Lower leg skin (tissue), 3 donors: ENCODE measurements around the gene SPINT4.
"Not testable (repeated sequence)": the region's sequence is repeated elsewhere in the genome, so short reads cannot be mapped to it uniquely, and the experiment has no call there.

Source experiments
- POLR2A ChIP-seq, 2 donors: fragments of 450-650 bp; IDR thresholded peaks; one replicate each; pipeline ENCODE4 v1.6.1; 2016 to 2017; ENCODE audit warnings: antibody characterized with exemption in 2 of 2, mild to moderate bottlenecking in 1 of 2, moderate library complexity in 1 of 2
- TF ChIP-seq, protein P1 (sequence below), 3 donors: fragments of 450-650 bp; IDR thresholded peaks; one replicate each; pipeline ENCODE4 v1.5.1; 2016; ENCODE audit warnings: antibody characterized with exemption in 3 of 3, mild to moderate bottlenecking in 3 of 3, moderate library complexity in 2 of 3

DNA sequence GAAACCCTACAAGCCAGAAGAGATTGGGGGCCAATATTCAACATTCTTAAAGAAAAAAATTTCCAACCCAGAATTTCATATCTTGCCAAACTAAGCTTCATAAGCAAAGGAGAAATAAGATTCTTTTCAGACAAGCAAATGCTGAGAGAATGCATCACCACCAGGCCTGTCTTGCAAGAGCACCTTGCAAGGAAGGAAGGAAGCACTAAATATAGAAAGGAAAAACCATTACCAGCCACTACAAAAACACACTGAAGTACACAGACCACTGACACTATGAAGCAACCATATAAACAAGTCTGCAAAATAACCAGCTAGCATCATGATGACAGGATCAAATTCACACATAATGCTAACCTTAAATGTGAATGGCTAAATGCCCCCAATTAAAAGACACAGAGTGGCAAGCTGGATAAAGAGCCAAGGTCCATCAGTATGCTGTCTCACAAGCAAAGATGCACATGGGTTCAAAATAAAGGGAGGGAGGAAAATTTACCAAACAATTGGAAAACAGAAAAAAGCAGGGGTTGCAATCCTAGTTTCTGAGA, 5.9 kb upstream of the SPINT4 start:
- TF ChIP-seq, protein P1, sequence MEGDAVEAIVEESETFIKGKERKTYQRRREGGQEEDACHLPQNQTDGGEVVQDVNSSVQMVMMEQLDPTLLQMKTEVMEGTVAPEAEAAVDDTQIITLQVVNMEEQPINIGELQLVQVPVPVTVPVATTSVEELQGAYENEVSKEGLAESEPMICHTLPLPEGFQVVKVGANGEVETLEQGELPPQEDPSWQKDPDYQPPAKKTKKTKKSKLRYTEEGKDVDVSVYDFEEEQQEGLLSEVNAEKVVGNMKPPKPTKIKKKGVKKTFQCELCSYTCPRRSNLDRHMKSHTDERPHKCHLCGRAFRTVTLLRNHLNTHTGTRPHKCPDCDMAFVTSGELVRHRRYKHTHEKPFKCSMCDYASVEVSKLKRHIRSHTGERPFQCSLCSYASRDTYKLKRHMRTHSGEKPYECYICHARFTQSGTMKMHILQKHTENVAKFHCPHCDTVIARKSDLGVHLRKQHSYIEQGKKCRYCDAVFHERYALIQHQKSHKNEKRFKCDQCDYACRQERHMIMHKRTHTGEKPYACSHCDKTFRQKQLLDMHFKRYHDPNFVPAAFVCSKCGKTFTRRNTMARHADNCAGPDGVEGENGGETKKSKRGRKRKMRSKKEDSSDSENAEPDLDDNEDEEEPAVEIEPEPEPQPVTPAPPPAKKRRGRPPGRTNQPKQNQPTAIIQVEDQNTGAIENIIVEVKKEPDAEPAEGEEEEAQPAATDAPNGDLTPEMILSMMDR (IDR thresholded peaks at IDR 0.05), result not testable (repeated sequence)
- not testable (repeated sequence) for TF ChIP-seq POLR2A (IDR thresholded peaks at IDR 0.05)
